SK-N-SH (cell line): ENCODE results near the gene PTCSC3. TPM values are rescaled to one million over a fixed set of nuclear protein-coding genes. Genes with fewer than 3 reads are reported as not detected.

ENCODE experiments used
- CTCF ChIA-PET: fragments of 300-600, 350-600 bp; formaldehyde crosslinking; extraction: SDS; loops from one replicate; lab custom pipeline; 2021; lab: Yijun Ruan, JAX
- POLR2A ChIA-PET: fragments of 350-600 bp; sonication (Branson Sonifier 250); formaldehyde crosslinking; extraction: SDS; loops from one replicate; lab custom pipeline; 2020; ENCODE audit warnings: antibody characterized with exemption, inconsistent platforms; lab: Yijun Ruan, JAX
- DNase-seq: peaks from one replicate; pipeline ENCODE4 v3.0.0; 2012
- H2AFZ ChIP-seq: fragments of 200-600 bp; sonication (generic); 2 replicates; pipeline ENCODE4 v1.8.1; 2016; ENCODE audit warnings: antibody characterized with exemption, mild to moderate bottlenecking, low read depth
- H3F3A ChIP-seq: fragments of 200-600 bp; sonication (generic); replicated peaks from 2 replicates; pipeline ENCODE3; 2016; ENCODE audit warnings: antibody characterized with exemption, mild to moderate bottlenecking; ENCODE audit not compliant: insufficient read depth
- H3K27ac ChIP-seq, 2 experiments: fragments of 200-500 bp in 1 of 2; fragments of 200-600 bp in 1 of 2; sonication (Bioruptor generic) in 1 of 2; sonication (generic), shearing (Covaris generic) in 1 of 2; 2 replicates each; pipeline versions ENCODE4 v1.5.1 to v1.6.1; 2014 to 2016; ENCODE audit warnings: low read depth in 2 of 2, inconsistent platforms in 1 of 2, low read length in 1 of 2, mild to moderate bottlenecking in 1 of 2, mixed read lengths in 1 of 2
- H3K27me3 ChIP-seq: fragments of 200-600 bp; sonication (generic), shearing (Covaris generic); 2 replicates; pipeline ENCODE4 v1.6.1; 2016; ENCODE audit warnings: mixed run types; ENCODE audit not compliant: insufficient read depth
- H3K36me3 ChIP-seq, 2 experiments: fragments of 200-500 bp in 1 of 2; fragments of 200-600 bp in 1 of 2; sonication (Bioruptor generic) in 1 of 2; sonication (generic) in 1 of 2; replicated peaks in 1 of 2; 2 replicates each; pipeline versions ENCODE3 to v1.5.1; 2014 to 2016; ENCODE audit warnings: low read length in 1 of 2, mild to moderate bottlenecking in 1 of 2; ENCODE audit not compliant: insufficient read depth in 2 of 2, control insufficient read depth in 1 of 2
- H3K4me1 ChIP-seq, 2 experiments: fragments of 200-500 bp in 1 of 2; fragments of 200-600 bp in 1 of 2; sonication (Bioruptor generic) in 1 of 2; sonication (generic), shearing (Covaris generic) in 1 of 2; 2 replicates each; pipeline versions ENCODE4 v1.5.1 to v1.6.1; 2014 to 2016; ENCODE audit warnings: low read depth in 1 of 2, low read length in 1 of 2, mixed run types in 1 of 2; ENCODE audit not compliant: insufficient read depth in 2 of 2, control insufficient read depth in 1 of 2
- H3K4me2 ChIP-seq: fragments of 200-600 bp; sonication (generic), shearing (Covaris generic); 2 replicates; pipeline ENCODE4 v1.6.1; 2017; ENCODE audit warnings: mixed run types
- H3K4me3 ChIP-seq, 2 experiments: fragments of 200-500 bp in 1 of 2; fragments of 200-600 bp in 1 of 2; sonication (Bioruptor generic) in 1 of 2; sonication (generic), shearing (Covaris generic) in 1 of 2; 2 replicates each; pipeline versions ENCODE4 v1.5.1 to v1.8.1; 2014 to 2016; ENCODE audit warnings: low read depth in 2 of 2, inconsistent platforms in 1 of 2, low read length in 1 of 2, mild to moderate bottlenecking in 1 of 2, mixed read lengths in 1 of 2, moderate library complexity in 1 of 2
- H3K79me2 ChIP-seq: fragments of 200-600 bp; sonication (generic); 2 replicates; pipeline ENCODE4 v1.8.1; 2017; ENCODE audit warnings: mild to moderate bottlenecking; ENCODE audit not compliant: insufficient read depth
- H3K9ac ChIP-seq: fragments of 200-600 bp; sonication (generic); 2 replicates; pipeline ENCODE4 v1.6.1; 2017; ENCODE audit warnings: mixed run types
- H3K9me2 ChIP-seq: fragments of 200-600 bp; sonication (generic); 2 replicates; pipeline ENCODE4 v1.6.1; 2017; ENCODE audit warnings: mixed run types
- H3K9me3 ChIP-seq: fragments of 200-600 bp; sonication (generic); 2 replicates; pipeline ENCODE4 v1.6.1; 2017; ENCODE audit warnings: mixed run types, mild to moderate bottlenecking, moderate library complexity
- H4K20me1 ChIP-seq: fragments of 200-600 bp; sonication (generic); 2 replicates; pipeline ENCODE4 v1.6.1; 2017; ENCODE audit warnings: mild to moderate bottlenecking, mixed run types; ENCODE audit not compliant: insufficient read depth
- ELF1 ChIP-seq: IDR thresholded peaks from 2 replicates; pipeline ENCODE4 v1.4.0; 2012
- FOSL2 ChIP-seq: IDR thresholded peaks from 2 replicates; pipeline ENCODE4 v1.4.0; 2012; ENCODE audit warnings: low read depth, mild to moderate bottlenecking, moderate library complexity, borderline replicate concordance
- FOXJ3 ChIP-seq: sonication (generic); formaldehyde crosslinking; IDR thresholded peaks from 2 replicates; pipeline ENCODE4 v1.5.1; 2020; ENCODE audit warnings: mild to moderate bottlenecking, missing genetic modification reagents
- FOXM1 ChIP-seq: IDR thresholded peaks from 2 replicates; pipeline ENCODE4 v1.4.0; 2012; ENCODE audit warnings: low read depth, mild to moderate bottlenecking
- GABPA ChIP-seq: IDR thresholded peaks from 2 replicates; pipeline ENCODE4 v1.4.0; 2012; ENCODE audit warnings: low read depth, mild to moderate bottlenecking
- GATA2 ChIP-seq: sonication (generic); formaldehyde crosslinking; IDR thresholded peaks from 2 replicates; pipeline ENCODE4 v1.5.0; 2020; ENCODE audit warnings: mild to moderate bottlenecking, missing genetic modification reagents
- JUND ChIP-seq: IDR thresholded peaks from 2 replicates; pipeline ENCODE4 v1.4.0; 2012
- MEF2A ChIP-seq: IDR thresholded peaks from 2 replicates; pipeline ENCODE4 v1.4.0; 2012; ENCODE audit warnings: low read depth, borderline replicate concordance
- NFIC ChIP-seq: IDR thresholded peaks from 2 replicates; pipeline ENCODE4 v1.4.0; 2012; ENCODE audit warnings: borderline replicate concordance
- NRF1 ChIP-seq: IDR thresholded peaks from 2 replicates; pipeline ENCODE4 v1.6.1; 2012; ENCODE audit warnings: low read depth, mild to moderate bottlenecking, low read length
- RAD21 ChIP-seq: IDR thresholded peaks from 2 replicates; pipeline ENCODE4 v1.6.1; 2012; ENCODE audit warnings: mild to moderate bottlenecking, low read length
- RCOR1 ChIP-seq: fragments of 150-350 bp; IDR thresholded peaks from 2 replicates; pipeline ENCODE4 v1.6.1; 2017; ENCODE audit warnings: antibody characterized with exemption, low read length
- RFX5 ChIP-seq: IDR thresholded peaks from 2 replicates; pipeline ENCODE4 v1.6.1; 2012; ENCODE audit warnings: mild to moderate bottlenecking, improper control_type of control experiment, low read length
- RXRA ChIP-seq: IDR thresholded peaks from 2 replicates; pipeline ENCODE4 v1.4.0; 2012; ENCODE audit warnings: low read depth, mild to moderate bottlenecking, borderline replicate concordance
- SMC3 ChIP-seq: IDR thresholded peaks from 2 replicates; pipeline ENCODE4 v1.6.1; 2012; ENCODE audit warnings: low read depth, low read length, improper control_type of control experiment
- TAF1 ChIP-seq: IDR thresholded peaks from 2 replicates; pipeline ENCODE4 v1.6.1; 2012; ENCODE audit warnings: low read depth, mild to moderate bottlenecking, low read length, moderate library complexity, borderline replicate concordance
- TEAD4 ChIP-seq: IDR thresholded peaks from 2 replicates; pipeline ENCODE4 v1.4.0; 2012; ENCODE audit warnings: mild to moderate bottlenecking, borderline replicate concordance; ENCODE audit not compliant: insufficient read depth
- YY1 ChIP-seq: IDR thresholded peaks from 2 replicates; pipeline ENCODE4 v1.4.0; 2012; ENCODE audit warnings: low read depth, mild to moderate bottlenecking
- WGBS: methylation state at CpG from one replicate; pipeline ENCODE4 v1.1.6; 2017; ENCODE audit warnings: low lambda C conversion rate; 5-methylcytosine and 5-hydroxymethylcytosine counted together
- polyA plus RNA-seq, 3 experiments: library from polyadenylated mRNA; depleted of rRNA; stranded (reverse); fragments of >200 nt; gene quantifications; 2 replicates each; pipeline ENCODE4 v1.2.3, GENCODE V29; 2012
- TF ChIP-seq, protein P1 (sequence below): IDR thresholded peaks from 2 replicates; pipeline ENCODE4 v1.4.0; 2012; ENCODE audit warnings: low read depth, borderline replicate concordance
- TF ChIP-seq, protein P2 (sequence below): fragments of 150-350 bp; IDR thresholded peaks from 2 replicates; pipeline ENCODE4 v1.6.1; 2016; ENCODE audit warnings: mild to moderate bottlenecking, low read depth, low read length
- TF ChIP-seq, protein P3 (sequence below): IDR thresholded peaks from 2 replicates; pipeline ENCODE4 v1.4.0; 2012; ENCODE audit warnings: low read depth, borderline replicate concordance
- TF ChIP-seq, protein P4 (sequence below): fragments of 150-350 bp; IDR thresholded peaks from 2 replicates; pipeline ENCODE4 v1.6.1; 2017; ENCODE audit warnings: antibody characterized with exemption, low read length, low read depth, borderline replicate concordance

The PTCSC3 gene
- polyA plus RNA-seq, 1 of the 3 experiments (the other 2 are of a cell fraction): not detected

DNA sequence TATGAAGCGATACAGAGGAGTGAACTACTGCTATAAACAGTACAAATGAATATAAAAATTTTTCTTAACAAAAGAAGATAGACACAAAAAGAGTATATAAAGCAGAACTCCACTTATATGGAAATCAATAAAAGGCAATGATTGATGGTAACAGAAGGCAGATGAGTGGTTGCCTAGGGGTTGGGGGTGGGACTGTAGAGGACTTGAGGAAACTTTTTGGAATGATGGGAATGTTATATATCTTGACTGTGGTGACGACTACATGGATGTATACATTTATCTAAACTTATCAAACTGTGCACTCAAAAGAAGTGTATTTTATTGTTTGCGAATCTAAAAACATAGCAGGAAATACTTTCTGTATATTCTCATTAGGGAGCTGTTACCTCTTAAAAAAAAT is 89.1 kb downstream of the PTCSC3 start:
- ChIA-PET CTCF (interaction anchor here (1.6 kb wide), 1 partner anchor 18 kb away, joined by 3 read pairs; no protein-coding TSS in a partner anchor), POLR2A (no interaction called here)
- H3K27me3 ChIP-seq: no peaks in the 10 kb centered on the region; the same call in 1 of the 2 replicates
- H4K20me1 ChIP-seq: no peaks in the 10 kb centered on the region
- H3K79me2 ChIP-seq: no peaks in the 10 kb centered on the region
- H3K4me1 ChIP-seq: no peaks in the 10 kb centered on the region
- no peak overlapping the region for H3K9ac ChIP-seq
- TF ChIP-seq, protein P1, sequence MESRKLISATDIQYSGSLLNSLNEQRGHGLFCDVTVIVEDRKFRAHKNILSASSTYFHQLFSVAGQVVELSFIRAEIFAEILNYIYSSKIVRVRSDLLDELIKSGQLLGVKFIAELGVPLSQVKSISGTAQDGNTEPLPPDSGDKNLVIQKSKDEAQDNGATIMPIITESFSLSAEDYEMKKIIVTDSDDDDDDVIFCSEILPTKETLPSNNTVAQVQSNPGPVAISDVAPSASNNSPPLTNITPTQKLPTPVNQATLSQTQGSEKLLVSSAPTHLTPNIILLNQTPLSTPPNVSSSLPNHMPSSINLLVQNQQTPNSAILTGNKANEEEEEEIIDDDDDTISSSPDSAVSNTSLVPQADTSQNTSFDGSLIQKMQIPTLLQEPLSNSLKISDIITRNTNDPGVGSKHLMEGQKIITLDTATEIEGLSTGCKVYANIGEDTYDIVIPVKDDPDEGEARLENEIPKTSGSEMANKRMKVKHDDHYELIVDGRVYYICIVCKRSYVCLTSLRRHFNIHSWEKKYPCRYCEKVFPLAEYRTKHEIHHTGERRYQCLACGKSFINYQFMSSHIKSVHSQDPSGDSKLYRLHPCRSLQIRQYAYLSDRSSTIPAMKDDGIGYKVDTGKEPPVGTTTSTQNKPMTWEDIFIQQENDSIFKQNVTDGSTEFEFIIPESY: no peak
- no peak for TF ChIP-seq TEAD4
- TF ChIP-seq RXRA: no peak
- no peak for TF ChIP-seq TAF1
- no peak for TF ChIP-seq MEF2A
- TF ChIP-seq FOXM1: no peak
- TF ChIP-seq FOSL2: no peak
- TF ChIP-seq, protein P2, sequence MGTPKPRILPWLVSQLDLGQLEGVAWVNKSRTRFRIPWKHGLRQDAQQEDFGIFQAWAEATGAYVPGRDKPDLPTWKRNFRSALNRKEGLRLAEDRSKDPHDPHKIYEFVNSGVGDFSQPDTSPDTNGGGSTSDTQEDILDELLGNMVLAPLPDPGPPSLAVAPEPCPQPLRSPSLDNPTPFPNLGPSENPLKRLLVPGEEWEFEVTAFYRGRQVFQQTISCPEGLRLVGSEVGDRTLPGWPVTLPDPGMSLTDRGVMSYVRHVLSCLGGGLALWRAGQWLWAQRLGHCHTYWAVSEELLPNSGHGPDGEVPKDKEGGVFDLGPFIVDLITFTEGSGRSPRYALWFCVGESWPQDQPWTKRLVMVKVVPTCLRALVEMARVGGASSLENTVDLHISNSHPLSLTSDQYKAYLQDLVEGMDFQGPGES: no peak
- no peak for TF ChIP-seq GATA2 (CRISPR knock-in tag)
- no peak for TF ChIP-seq YY1
- no peak overlapping the region for H3K4me3 ChIP-seq
- no peak overlapping the region for H3K4me2 ChIP-seq
- no peaks in the 10 kb centered on the region for H3F3A ChIP-seq
- H2AFZ ChIP-seq: no peak overlapping the region
- H3K9me2 ChIP-seq: no peaks in the 10 kb centered on the region
- DNase-seq: no peak
- no peaks in the 10 kb centered on the region for H3K9me3 ChIP-seq
- 16% methylated on average over 3 of the region's 3 CpGs for WGBS
- no peak overlapping the region for H3K27ac ChIP-seq
- no peaks in the 10 kb centered on the region for H3K36me3 ChIP-seq

DNA sequence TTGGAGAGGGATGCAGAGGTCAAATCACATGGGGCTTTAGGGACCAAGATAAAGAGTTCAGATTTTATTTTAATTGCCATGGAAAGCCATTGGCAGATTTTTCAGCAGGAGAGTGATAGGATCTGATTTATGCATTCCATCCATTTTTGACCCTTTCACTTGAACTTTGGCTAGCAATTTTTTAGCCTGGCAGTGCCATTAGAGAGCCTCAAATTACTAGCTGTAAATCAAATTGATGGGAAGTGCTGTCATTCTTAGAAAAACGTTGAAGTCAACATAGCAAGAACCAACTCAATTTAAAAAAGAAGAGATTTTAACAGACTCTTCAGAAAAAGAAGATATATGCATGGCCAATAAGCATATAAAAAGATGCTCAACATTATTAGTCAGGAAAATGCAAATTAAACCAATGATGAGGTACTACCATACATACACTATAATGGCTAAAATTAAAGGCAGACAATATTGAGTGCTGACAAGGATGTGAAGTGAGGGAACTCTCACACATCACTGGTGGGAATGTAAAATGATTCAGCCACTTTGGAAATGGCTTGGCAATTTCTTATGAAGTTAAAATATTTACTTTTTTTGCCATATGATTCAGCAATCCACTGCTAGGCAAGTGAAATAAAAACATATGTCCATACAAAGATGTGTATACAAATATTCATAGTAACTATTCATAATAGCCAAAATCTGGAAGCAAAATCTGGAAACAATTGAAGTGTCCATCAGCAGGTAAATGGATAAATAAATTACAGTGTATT is 89.7 kb downstream of the PTCSC3 start:
- DNase-seq: no peak
- Histone ChIP-seq H4K20me1 (no peaks in the 10 kb centered on the region), H3F3A (no peaks in the 10 kb centered on the region), H3K4me2 (no peak overlapping the region), H3K9me3 (no peaks in the 10 kb centered on the region), H3K9me2 (no peaks in the 10 kb centered on the region), H3K4me1 (no peaks in the 10 kb centered on the region), H3K9ac (no peak overlapping the region), H3K36me3 (no peaks in the 10 kb centered on the region), H2AFZ (no peak overlapping the region), H3K79me2 (no peaks in the 10 kb centered on the region), H3K27me3 (no peaks in the 10 kb centered on the region; the same call in 1 of the 2 replicates), H3K4me3 (no peak overlapping the region), H3K27ac (no peak overlapping the region)
- POLR2A ChIA-PET: no interaction called here
- TF ChIP-seq FOXJ3 (CRISPR knock-in tag) (no peak), GABPA (no peak), RXRA (no peak), JUND (no peak), FOXM1 (no peak), FOSL2 (no peak), ELF1 (no peak), RCOR1 (no peak), SMC3 (no peak), RAD21 (no peak), NFIC (no peak), NRF1 (no peak), RFX5 (no peak), TEAD4 (no peak)
- TF ChIP-seq, protein P2: no peak
- TF ChIP-seq, protein P3, sequence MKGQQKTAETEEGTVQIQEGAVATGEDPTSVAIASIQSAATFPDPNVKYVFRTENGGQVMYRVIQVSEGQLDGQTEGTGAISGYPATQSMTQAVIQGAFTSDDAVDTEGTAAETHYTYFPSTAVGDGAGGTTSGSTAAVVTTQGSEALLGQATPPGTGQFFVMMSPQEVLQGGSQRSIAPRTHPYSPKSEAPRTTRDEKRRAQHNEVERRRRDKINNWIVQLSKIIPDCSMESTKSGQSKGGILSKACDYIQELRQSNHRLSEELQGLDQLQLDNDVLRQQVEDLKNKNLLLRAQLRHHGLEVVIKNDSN: no peak
- TF ChIP-seq, protein P4, sequence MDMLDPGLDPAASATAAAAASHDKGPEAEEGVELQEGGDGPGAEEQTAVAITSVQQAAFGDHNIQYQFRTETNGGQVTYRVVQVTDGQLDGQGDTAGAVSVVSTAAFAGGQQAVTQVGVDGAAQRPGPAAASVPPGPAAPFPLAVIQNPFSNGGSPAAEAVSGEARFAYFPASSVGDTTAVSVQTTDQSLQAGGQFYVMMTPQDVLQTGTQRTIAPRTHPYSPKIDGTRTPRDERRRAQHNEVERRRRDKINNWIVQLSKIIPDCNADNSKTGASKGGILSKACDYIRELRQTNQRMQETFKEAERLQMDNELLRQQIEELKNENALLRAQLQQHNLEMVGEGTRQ: no peak
- CTCF ChIA-PET: no interaction called here
- WGBS: 0% methylated on average over 1 of the region's 1 CpG
